GM18951 (cell line): ENCODE measurements around the gene CDC37.

Experiments
- POLR2A ChIP-seq: IDR thresholded peaks from 4 replicates; pipeline ENCODE4 v1.6.1; 2011; ENCODE audit warnings: mild to moderate bottlenecking; ENCODE audit not compliant: insufficient read length, insufficient read depth; ENCODE audit errors: extremely low read depth
- in situ Hi-C: fragments of 300-500 bp; cut with MboI; formaldehyde crosslinking; loops from one replicate; pipeline ENCODE4 v1.12.0; 2022; ENCODE audit warnings: low sequenced_read_pairs, mixed read lengths, inconsistent platforms; ENCODE audit not compliant: unreplicated experiment

CDC37 gene

DNA sequence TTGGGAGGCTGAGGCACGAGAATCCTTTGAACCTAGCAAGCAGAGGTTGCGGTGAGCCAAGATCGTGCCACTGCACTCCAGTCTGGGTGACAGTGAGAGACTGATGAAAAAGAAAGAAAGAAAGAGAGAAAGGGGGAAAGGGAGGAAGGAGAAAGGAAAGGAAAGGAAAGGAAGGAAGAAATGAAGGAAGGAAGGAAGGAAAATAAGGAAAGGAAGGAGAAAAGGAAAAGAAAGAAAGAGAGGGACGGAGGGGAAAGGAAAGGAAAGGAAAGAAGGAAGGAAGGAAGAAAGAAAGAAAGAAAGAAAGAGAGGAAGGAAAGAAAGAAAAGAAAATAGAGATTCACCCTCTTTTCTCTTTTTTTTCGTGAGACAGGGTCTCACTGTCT is 25.6 kb upstream of the CDC37 start:
- no peak for TF ChIP-seq POLR2A
- in situ Hi-C loops, result no loop called here

DNA sequence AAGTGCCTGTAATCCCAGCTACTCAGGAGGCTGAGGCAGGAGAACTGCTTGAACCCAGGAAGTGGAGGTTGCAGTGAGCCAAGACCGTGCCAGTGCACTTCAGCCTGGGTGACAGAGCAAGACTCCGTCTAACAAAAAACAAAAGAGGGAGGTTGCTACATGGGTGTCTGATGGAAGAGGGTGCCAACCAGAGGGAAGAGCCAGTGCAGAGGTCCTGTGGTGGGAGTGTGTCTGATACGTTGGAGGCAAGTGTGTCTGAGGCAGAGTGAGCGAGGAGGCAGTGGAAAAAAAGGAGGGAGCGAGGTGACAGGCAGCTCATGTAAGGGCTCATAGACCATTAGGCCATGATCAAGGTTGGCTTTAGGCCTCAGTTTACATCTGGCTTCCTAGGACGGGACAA is 23.8 kb upstream of the CDC37 start:
- in situ Hi-C loops, result no loop called here

DNA sequence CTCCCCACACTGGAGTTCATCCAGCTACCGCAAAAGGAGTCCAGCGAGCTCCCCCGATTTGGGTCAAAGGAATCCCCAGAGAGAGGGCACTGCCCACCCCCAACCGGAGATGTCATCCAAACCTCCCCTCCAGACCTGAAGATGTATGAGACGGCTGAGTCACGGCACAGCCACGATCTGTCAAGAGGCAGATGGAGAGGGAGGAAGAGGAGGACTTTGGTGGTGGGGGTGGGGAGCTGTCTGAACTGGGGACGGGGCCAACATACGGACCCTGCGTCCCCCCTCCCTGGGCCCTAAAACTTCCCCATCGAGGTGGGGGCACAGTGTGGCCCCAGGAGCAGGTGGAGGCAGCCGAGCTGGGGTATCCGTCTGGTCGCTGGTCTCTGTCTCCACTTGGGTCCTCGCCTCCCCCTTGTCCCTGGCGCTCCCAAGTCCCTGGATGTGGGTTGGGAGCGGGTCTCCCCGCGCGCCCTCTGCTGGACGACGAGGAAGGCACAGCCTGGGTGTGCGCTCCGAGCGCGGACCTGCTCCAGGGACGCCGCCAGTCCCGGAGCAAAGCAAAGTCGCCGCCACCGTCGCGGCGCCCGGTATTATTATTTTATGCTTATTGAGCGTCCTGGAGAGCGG is 20.8 kb upstream of the CDC37 start:
- in situ Hi-C loops, result no loop called here

More for the DNA sequence above, 23.8 kb upstream of the CDC37 start:
- TF ChIP-seq POLR2A, result no peak

DNA sequence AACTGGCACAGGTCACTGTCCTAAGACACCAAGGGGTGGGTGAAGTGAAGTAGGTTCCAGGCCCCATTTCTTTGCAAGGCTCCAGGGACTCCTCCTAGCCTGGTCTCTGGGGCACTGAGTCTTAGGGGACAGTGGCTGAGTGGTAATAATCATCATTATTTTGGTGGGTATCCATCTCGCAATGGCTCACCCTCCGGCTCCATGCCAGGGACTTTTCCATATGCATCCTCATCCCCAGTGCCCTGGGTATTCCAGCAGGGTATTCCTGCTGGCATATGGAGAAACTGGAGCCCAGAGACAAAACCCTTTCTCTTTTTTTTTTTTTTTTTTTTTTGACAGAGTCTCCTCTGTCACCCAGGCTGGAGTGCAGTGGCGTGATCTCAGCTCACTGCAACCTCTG is 19.5 kb upstream of the CDC37 start:
- TF ChIP-seq POLR2A, result no peak
- in situ Hi-C loops, result no loop called here

More for the DNA sequence above, 20.8 kb upstream of the CDC37 start:
- no peak for TF ChIP-seq POLR2A

DNA sequence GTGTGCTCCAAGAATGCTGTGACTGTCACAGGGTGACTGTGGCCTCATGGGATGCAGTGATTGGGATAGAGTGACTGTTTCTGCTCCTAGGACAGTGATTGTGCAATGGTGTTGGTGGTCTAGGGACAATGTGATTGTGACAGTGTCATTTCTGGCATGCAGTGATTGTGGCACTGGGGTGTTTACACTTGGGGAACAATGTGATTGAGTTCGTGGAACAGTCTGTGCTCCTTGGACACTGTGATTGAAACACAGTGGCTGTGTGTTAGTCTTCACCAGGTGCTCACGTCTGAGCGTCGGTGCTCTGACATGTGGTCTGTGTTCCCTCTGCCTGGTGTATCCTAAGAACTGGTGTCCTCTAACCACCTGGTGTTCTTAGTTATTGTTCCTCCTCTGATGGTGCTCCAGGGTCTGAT is 18.7 kb upstream of the CDC37 start:
- TF ChIP-seq POLR2A, result no peak
- in situ Hi-C loops, result no loop called here

DNA sequence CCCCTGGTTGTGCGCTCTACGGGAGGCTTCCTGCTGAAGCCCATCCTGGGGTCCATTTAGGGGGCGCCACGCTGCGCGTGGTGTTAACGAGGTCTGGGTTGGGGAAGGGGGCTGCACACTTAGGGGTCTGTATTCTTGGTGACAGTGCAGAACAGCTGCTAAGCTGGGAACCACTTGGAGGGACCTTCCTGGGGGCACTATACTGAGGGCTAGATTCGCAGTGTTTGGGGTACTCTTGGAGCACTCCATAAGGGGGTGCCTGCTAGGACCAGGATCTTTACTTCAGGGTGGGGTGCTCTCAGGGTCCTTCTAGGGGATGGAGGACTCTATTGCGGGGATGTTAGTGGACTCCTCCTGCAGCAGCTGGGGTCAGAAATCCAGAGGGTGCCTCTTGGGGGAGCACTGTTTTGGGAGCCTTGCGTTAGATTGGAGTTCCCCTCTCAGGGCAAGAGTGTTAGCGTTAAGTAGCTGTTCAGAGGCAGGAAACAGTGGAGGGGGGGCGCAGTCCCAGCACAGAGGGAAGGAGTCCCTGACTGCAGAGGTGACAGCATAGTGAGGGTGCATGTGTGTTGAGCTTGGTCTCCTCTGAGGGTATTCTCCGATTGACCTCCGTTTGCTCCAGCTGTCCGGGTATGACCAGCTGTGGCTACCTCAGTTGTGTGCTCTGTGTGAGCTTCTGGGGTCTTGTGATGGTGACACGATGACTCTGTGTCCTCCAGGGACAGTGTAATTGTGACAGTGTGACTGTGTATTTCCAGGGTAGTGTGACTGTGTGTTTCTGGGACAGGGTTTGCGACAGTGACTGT is 18.1 kb upstream of the CDC37 start:
- in situ Hi-C loops, result no loop called here
- TF ChIP-seq POLR2A, result no peak

DNA sequence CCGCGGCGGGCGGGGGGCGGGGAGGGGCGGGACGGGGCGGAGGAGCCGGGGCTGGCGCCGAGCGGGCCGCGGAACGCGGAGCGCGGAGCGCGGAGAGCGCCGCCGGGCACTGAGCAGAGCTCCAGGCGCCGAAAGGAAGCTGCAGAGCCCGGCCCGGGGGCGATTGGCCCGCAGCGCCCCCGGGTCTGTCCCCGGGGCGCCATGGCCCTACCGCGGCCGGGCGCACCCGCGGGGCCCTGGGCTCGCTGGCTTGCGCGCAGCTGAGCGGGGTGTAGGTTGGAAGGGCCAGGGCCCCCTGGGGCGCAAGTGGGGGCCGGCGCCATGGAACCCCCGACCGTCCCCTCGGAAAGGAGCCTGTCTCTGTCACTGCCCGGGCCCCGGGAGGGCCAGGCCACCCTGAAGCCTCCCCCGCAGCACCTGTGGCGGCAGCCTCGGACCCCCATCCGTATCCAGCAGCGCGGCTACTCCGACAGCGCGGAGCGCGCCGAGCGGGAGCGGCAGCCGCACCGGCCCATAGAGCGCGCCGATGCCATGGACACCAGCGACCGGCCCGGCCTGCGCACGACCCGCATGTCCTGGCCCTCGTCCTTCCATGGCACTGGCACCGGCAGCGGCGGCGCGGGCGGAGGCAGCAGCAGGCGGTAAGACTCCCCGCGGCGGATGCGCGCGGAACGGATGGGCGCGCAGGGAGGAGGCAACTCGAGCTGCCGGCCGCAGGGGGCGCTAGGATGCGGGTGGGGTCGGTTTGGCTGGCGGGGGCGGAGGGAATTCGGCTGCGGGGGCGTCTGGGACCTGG is 17.3 kb upstream of the CDC37 start, which contains the start of gene PDE4A:
Gene PDE4A, plus strand, starts transcription at position 95 of the 796 bp plus-strand sequence. Its CDS starts 227 bp downstream, at position 322.
- in situ Hi-C loops, result no loop called here
- TF ChIP-seq POLR2A, result no peak

DNA sequence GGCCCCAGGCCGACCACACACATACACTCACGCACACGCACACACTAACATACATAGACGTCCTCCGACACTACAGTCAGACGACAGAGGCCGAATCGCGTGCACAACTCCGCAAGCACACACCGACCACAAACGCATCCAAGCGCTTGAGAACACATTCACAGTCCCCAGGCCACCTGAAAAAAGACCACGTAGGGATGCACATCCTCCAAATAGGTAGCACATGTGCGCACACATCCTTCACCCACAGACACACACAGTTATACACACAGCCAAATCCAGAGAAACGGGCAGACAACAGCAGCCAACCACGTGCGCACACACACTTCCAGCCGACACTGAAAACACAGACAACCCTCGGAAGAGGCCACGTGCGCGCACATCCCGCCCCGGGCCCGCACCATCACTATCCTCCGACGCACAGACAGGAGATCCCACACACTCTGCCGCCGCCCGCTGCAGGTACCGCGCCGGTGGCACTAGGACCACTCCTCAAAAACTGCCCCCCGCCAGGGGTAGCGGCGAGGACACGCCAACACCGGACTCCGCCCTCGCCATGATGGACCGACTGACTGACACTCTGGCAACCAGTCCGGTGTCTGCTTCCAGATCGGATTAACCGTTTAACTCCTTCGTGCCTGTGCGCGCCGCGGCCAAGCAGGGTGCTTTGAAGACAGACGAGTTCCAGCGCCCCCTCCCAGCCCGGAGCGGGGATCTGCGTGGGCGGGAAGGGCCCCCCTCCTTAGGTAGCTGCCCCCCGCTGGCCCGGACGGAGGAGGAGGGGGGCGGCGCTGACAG is 16.5 kb upstream of the CDC37 start:
- no peak for TF ChIP-seq POLR2A
- in situ Hi-C loops, result no loop called here

DNA sequence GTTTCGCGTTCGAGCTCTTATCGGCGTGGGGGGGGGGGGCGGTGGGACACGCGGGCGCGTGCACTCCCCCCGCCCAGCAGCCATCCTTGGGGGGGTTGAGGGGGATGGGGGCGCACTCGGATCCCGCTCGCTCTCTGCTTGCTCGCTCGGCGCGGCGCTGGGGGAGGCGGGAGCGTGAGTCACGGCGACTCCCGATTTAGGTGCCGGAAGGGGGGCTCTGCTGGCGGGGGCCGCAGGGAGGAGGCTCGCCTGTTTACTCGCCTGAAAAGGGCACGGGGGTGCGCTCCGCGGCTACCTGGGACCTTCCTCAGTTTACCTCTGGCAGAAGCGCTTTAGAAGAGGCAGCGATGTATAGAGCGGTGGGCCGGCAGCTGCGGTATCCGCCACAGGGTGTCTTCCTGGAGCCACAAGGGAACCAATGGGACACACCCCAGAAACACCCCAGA is 15.9 kb upstream of the CDC37 start:
- no peak for TF ChIP-seq POLR2A
- in situ Hi-C loops, result no loop called here

DNA sequence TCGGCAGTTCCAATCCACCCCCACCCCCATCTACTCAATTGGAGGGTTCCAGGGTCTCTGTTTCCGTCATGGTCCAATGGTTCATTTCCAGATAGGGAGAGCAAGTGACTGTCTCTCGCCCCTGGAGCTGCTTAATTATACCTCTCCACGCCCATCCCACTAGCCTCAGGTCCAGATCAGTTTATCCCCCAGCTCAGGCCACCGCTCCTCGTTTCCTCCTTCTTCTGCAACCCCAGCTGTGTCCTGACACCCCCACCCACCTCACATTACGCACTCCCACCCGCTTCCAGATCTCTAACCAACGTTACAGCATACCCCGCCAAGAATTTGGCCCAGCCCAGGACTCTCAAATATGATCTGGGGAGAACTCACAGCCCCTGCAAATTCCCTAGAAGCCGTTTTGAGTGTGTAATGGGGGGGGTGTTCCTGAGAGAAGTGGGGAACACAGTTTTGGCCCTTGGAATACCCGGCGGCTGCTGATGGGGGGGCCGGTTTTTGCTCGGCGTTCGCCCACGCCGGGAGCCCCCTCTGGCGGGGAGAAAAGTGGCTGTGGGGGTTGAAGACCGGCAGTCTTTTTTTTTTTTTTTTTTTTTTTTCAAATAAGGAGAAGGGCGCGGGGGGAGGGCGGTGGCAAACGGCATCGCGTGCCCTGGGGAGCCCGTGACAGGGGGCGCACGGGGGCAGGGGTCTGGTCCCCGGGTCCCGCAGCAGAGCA is 15.3 kb upstream of the CDC37 start:
- in situ Hi-C loops, result no loop called here

DNA sequence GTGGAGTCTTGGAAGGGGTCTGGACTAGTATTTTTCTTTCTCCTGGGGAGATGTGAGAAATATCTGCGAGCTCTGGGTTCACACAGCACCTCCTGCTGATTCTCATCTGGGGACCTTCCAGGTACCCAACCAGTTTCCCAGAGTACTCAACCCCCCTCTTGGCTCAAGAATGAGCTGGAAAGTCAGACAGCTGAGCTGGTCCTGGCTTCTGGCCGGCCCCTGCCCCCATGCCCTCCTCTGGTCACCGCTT is 14.8 kb upstream of the CDC37 start:
- in situ Hi-C loops, result no loop called here
- no peak for TF ChIP-seq POLR2A

More for the DNA sequence above, 15.3 kb upstream of the CDC37 start:
- TF ChIP-seq POLR2A, result no peak

DNA sequence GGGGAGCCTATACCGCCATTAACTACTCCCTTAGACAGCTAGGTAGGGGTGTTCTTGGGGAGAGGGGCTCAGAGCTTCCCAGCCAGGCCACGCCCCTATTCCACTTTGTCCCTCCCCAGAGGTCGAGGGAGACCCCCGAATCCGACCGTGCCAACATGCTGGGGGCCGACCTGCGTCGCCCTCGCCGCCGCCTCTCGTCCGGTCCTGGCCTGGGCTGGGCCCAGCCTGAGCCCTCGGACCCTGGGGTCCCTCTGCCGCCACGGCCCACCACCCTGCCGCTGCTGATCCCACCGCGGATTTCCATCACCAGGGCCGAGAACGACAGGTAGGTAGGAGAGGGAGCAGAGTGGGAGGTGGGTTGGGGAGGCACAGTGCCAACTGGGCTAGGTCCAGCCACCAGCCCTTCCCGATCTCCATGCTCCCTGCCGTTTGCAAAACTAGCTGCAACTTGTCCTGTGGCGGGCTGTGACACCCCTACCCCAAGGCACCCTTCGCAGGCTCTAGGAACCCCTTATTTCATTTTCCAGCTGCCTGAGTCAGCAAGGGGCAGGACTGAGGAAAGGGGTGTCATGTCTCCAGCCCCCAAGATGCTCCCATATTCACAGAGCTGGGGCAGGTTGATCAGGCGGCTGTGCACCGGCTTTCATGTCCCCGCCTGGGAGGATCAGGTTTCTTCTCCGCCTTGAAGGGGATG is 14.3 kb upstream of the CDC37 start:
- TF ChIP-seq POLR2A, result no peak
- in situ Hi-C loops, result no loop called here
